H9 (cell line): ENCODE data around the gene TNS2. TPM values are rescaled to one million over a fixed set of nuclear protein-coding genes. Genes with fewer than 3 reads are reported as not detected.

Experiments
- DNase-seq: peaks from one replicate; pipeline ENCODE4 v3.0.0-alpha.2; 2017
- H2AFZ ChIP-seq: one replicate; pipeline ENCODE4 v1.6.1; 2013; ENCODE audit warnings: mild to moderate bottlenecking, low read length, control low read depth, moderate library complexity
- H2AK5ac ChIP-seq: 2 replicates; pipeline ENCODE4 v1.6.1; 2013; ENCODE audit warnings: low read length, control low read depth, mixed read lengths; ENCODE audit not compliant: insufficient read length
- H2BK120ac ChIP-seq: one replicate; pipeline ENCODE4 v1.6.1; 2013; ENCODE audit warnings: low read depth, mild to moderate bottlenecking, low read length, control low read depth, inconsistent platforms; ENCODE audit not compliant: poor library complexity, severe bottlenecking
- H2BK12ac ChIP-seq: 2 replicates; pipeline ENCODE4 v1.6.1; 2013; ENCODE audit warnings: low read length, control low read depth, mixed read lengths, low read depth; ENCODE audit not compliant: insufficient read length
- H2BK15ac ChIP-seq: 2 replicates; pipeline ENCODE4 v1.6.1; 2013; ENCODE audit warnings: low read depth, low read length, control low read depth
- H2BK20ac ChIP-seq: one replicate; pipeline ENCODE4 v1.6.1; 2013; ENCODE audit warnings: low read depth, mild to moderate bottlenecking, low read length, control low read depth, inconsistent platforms; ENCODE audit not compliant: poor library complexity, severe bottlenecking
- H2BK5ac ChIP-seq: 2 replicates; pipeline ENCODE4 v1.6.1; 2013; ENCODE audit warnings: low read length, control low read depth, mixed read lengths; ENCODE audit not compliant: insufficient read length
- H3K14ac ChIP-seq: 2 replicates; pipeline ENCODE4 v1.6.1; 2013; ENCODE audit warnings: low read length, control low read depth; ENCODE audit not compliant: insufficient read depth
- H3K18ac ChIP-seq: 2 replicates; pipeline ENCODE4 v1.6.1; 2013; ENCODE audit warnings: low read depth, mild to moderate bottlenecking, mixed read lengths, low read length, control low read depth; ENCODE audit not compliant: insufficient read length
- H3K23ac ChIP-seq: 2 replicates; pipeline ENCODE4 v1.6.1; 2013; ENCODE audit warnings: low read length, control low read depth, mixed read lengths, low read depth; ENCODE audit not compliant: insufficient read length
- H3K23me2 ChIP-seq: 2 replicates; pipeline ENCODE4 v1.6.1; 2013; ENCODE audit warnings: low read depth, mild to moderate bottlenecking, mixed read lengths, low read length, control low read depth; ENCODE audit not compliant: insufficient read length, poor library complexity, severe bottlenecking
- H3K27ac ChIP-seq: 2 replicates; pipeline ENCODE4 v1.5.1; 2013; ENCODE audit warnings: low read length, control low read depth, mixed read lengths, low read depth; ENCODE audit not compliant: insufficient read length
- H3K27me3 ChIP-seq: 2 replicates; pipeline ENCODE4 v1.6.1; 2013; ENCODE audit warnings: low read length, control low read depth, inconsistent platforms; ENCODE audit not compliant: insufficient read depth
- H3K4ac ChIP-seq: 2 replicates; pipeline ENCODE4 v1.6.1; 2013; ENCODE audit warnings: low read depth, mild to moderate bottlenecking, control low read depth, inconsistent platforms, low read length, moderate library complexity
- H3K4me1 ChIP-seq: 2 replicates; pipeline ENCODE4 v1.6.1; 2013; ENCODE audit warnings: low read length, control low read depth, inconsistent platforms; ENCODE audit not compliant: insufficient read depth
- H3K4me2 ChIP-seq: 2 replicates; pipeline ENCODE4 v1.6.1; 2013; ENCODE audit warnings: low read length, control low read depth, mixed read lengths; ENCODE audit not compliant: insufficient read length, insufficient read depth
- H3K56ac ChIP-seq: 2 replicates; pipeline ENCODE4 v1.6.1; 2013; ENCODE audit warnings: low read depth, mild to moderate bottlenecking, mixed read lengths, low read length, control low read depth; ENCODE audit not compliant: insufficient read length
- H3K79me1 ChIP-seq: 2 replicates; pipeline ENCODE4 v1.6.1; 2013; ENCODE audit warnings: low read depth, mild to moderate bottlenecking, moderate library complexity, low read length, control low read depth, inconsistent platforms; ENCODE audit not compliant: insufficient read depth, poor library complexity, severe bottlenecking
- H3K79me2 ChIP-seq: 2 replicates; pipeline ENCODE4 v1.6.1; 2013; ENCODE audit warnings: low read length, control low read depth, inconsistent platforms; ENCODE audit not compliant: insufficient read depth
- H3K9ac ChIP-seq: 2 replicates; pipeline ENCODE4 v1.6.1; 2013; ENCODE audit warnings: low read length, control low read depth, mixed read lengths; ENCODE audit not compliant: insufficient read length; ENCODE audit errors: extremely low read depth
- H3K9me3 ChIP-seq: one replicate; pipeline ENCODE4 v1.6.1; 2013; ENCODE audit warnings: low read depth, low read length, inconsistent platforms; ENCODE audit not compliant: control insufficient read depth
- H3T11ph ChIP-seq: one replicate; pipeline ENCODE4 v1.6.1; 2013; ENCODE audit warnings: mild to moderate bottlenecking, low read length, control low read depth, inconsistent platforms
- H4K20me1 ChIP-seq: one replicate; pipeline ENCODE4 v1.6.1; 2013; ENCODE audit not compliant: control insufficient read depth, insufficient read length, insufficient read depth
- H4K5ac ChIP-seq: 2 replicates; pipeline ENCODE4 v1.6.1; 2013; ENCODE audit warnings: low read depth, mild to moderate bottlenecking, mixed read lengths, low read length, control low read depth; ENCODE audit not compliant: insufficient read length
- H4K8ac ChIP-seq: replicated peaks from 2 replicates; pipeline ENCODE4 v1.6.1; 2013; ENCODE audit warnings: low read length, control low read depth, mixed read lengths, low read depth; ENCODE audit not compliant: insufficient read length
- H4K91ac ChIP-seq: 2 replicates; pipeline ENCODE4 v1.6.1; 2013; ENCODE audit warnings: low read depth, mild to moderate bottlenecking, moderate library complexity, mixed read lengths, low read length, control low read depth; ENCODE audit not compliant: insufficient read length
- H3K27ac Mint-ChIP-seq, 3 experiments: 2 replicates in 2 of 3; 3 replicates in 1 of 3; pipeline ENCODE4 v1.8.0; 2020 to 2021; ENCODE audit warnings: mixed read lengths in 3 of 3, mild to moderate bottlenecking in 1 of 3, moderate library complexity in 1 of 3
- H3K27me3 Mint-ChIP-seq: 2 replicates; pipeline ENCODE4 v1.8.0; 2021; ENCODE audit warnings: low read depth, mild to moderate bottlenecking, moderate library complexity, mixed read lengths
- H3K36me3 Mint-ChIP-seq, 3 experiments: 2 replicates in 2 of 3; 3 replicates in 1 of 3; pipeline ENCODE4 v1.8.0; 2020 to 2021; ENCODE audit warnings: low read depth in 3 of 3, mixed read lengths in 3 of 3; ENCODE audit not compliant: insufficient read depth in 1 of 3
- H3K4me1 Mint-ChIP-seq, 2 experiments: 2 replicates each; pipeline ENCODE4 v1.8.0; 2020; ENCODE audit warnings: mixed read lengths in 2 of 2
- H3K4me3 Mint-ChIP-seq, 2 experiments: 2 replicates in 1 of 2; 3 replicates in 1 of 2; pipeline ENCODE4 v1.8.0; 2020 to 2021; ENCODE audit warnings: mild to moderate bottlenecking in 2 of 2, mixed read lengths in 2 of 2, moderate library complexity in 1 of 2
- H3K9me3 Mint-ChIP-seq, 2 experiments: 2 replicates in 1 of 2; 3 replicates in 1 of 2; pipeline ENCODE4 v1.8.0; 2020; ENCODE audit warnings: mild to moderate bottlenecking in 2 of 2, mixed read lengths in 2 of 2, moderate library complexity in 1 of 2
- CTCF ChIP-seq: fragments of 200-600 bp; sonication (generic); conservative IDR thresholded peaks from 3 replicates; pipeline ENCODE4 v1.8.0; 2021; ENCODE audit warnings: antibody characterized with exemption, mild to moderate bottlenecking
- WGBS: extraction: QIAGEN DNeasy Blood & Tissue Kit; methylation state at CpG from one replicate; pipeline ENCODE4 v1.1.7; 2013; ENCODE audit warnings: missing lambda C conversion rate, low lambda C conversion rate, mixed read lengths; ENCODE audit not compliant: insufficient read length; ENCODE audit errors: extremely low coverage; 5-methylcytosine and 5-hydroxymethylcytosine counted together
- total RNA-seq: library from RNA; stranded (reverse); gene quantifications from 2 replicates; pipeline ENCODE4 v1.2.1, GENCODE V29; 2021

The TNS2 gene
- total RNA-seq, 1 experiment from 2014 or later = 4.5 TPM

GRCh38 chr12:53042607-53043454, 7.0 kb upstream of the TNS2 start:
- peak overlapping the region; percentile 16 for H3K27ac ChIP-seq
- peaks cover 50 to 62% of the 10 kb centered on the region in 2 experiments for H3K4me1 Mint-ChIP-seq
- H2BK15ac ChIP-seq = no peak overlapping the region
- H3K18ac ChIP-seq = no peak overlapping the region
- no peak overlapping the region for H2AFZ ChIP-seq
- no peak overlapping the region for H2BK120ac ChIP-seq
- no peaks in the 10 kb centered on the region; a peak in 1 of 5 replicates for H3K9me3 Mint-ChIP-seq
- H2BK20ac ChIP-seq = no peak overlapping the region
- no peaks in the 10 kb centered on the region for H3K79me2 ChIP-seq
- H3K23me2 ChIP-seq = peaks cover 10% of the 10 kb centered on the region
- H3K4me3 Mint-ChIP-seq = no peak overlapping the region
- H3K14ac ChIP-seq = no peak overlapping the region
- H2AK5ac ChIP-seq = no peak overlapping the region
- peaks cover 5% of the 10 kb centered on the region; the same call in 1 of the 2 replicates for H3K27me3 ChIP-seq
- H4K91ac ChIP-seq = no peak overlapping the region
- no peak overlapping the region for H3K23ac ChIP-seq
- DNase-seq = peak; percentile 50
- H2BK12ac ChIP-seq = no peak overlapping the region
- no peak for TF ChIP-seq CTCF
- H3K4me2 ChIP-seq = no peak overlapping the region
- H3K27ac Mint-ChIP-seq = peak overlapping the region; percentile 18 to 93 (median 30); a peak in 6 of 7 replicates
- no peak overlapping the region for H3K56ac ChIP-seq
- no peaks in the 10 kb centered on the region for H4K20me1 ChIP-seq
- peaks cover 9% of the 10 kb centered on the region; the same call in 1 of the 2 replicates for H3K4me1 ChIP-seq
- WGBS = no CpG with 5 or more reads among the region's 7 CpGs
- no peak overlapping the region for H3K9ac ChIP-seq
- H4K8ac ChIP-seq = no peak overlapping the region
- no peaks in the 10 kb centered on the region for H3K79me1 ChIP-seq
- no peaks in the 10 kb centered on the region for H3K9me3 ChIP-seq
- peaks cover 37% of the 10 kb centered on the region for H3K27me3 Mint-ChIP-seq
- H2BK5ac ChIP-seq = no peak overlapping the region
- no peak overlapping the region for H4K5ac ChIP-seq
- H3K4ac ChIP-seq = no peak overlapping the region
- no peak overlapping the region for H3T11ph ChIP-seq
- peaks cover 21 to 44% (median 26%) of the 10 kb centered on the region in 3 experiments for H3K36me3 Mint-ChIP-seq
